ENCODE results near the gene SH3PXD2A.

GRCh38 chr10:103841519-103841918, 13.9 kb downstream of the SH3PXD2A start:
- TF ChIP-seq POLR2A (IDR thresholded peaks at IDR 0.05; ENCODE audit: low read length) (no peak), GATA1 (IDR thresholded peaks at IDR 0.05; ENCODE audit: low read depth, low read length) (no peak)
